ENCODE results near the gene SH3RF1. TPM values are rescaled to one million over a fixed set of nuclear protein-coding genes. Genes with fewer than 3 reads are reported as not detected.

Gene SH3RF1
- total and polyA plus RNA-seq, 8 donors: 3.4 to 47.8 (median 18.9) TPM

DNA sequence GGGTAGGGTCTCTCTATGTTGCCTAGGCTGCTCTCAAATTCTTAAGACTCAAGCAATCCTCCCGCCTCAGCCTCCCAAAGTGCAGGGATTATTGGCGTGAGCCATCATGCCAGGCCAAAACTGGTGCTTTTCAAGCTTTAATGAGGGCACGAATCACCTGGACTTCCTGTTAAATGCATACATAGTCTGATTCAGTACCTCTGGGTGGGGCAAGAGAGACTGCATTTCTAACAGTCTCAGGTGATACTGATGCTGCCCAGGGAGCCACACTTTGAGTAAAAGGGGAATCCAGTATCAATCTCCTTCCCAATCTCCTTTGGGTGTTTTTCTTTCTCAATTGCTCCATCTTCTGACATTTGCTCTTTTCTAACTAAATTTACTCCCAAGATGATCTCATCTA is 96.5 kb downstream of the SH3RF1 start:
- Histone ChIP-seq H3K27ac (no peak overlapping the region), H3K4me3 (no peak overlapping the region), H3K4me1 (peaks cover 0 to 46% (median 15%) of the 10 kb centered on the region in 4 donors), H3K36me3 (no peaks in the 10 kb centered on the region), H3K9me3 (no peaks in the 10 kb centered on the region), H3K27me3 (no peaks in the 10 kb centered on the region)
- DNase-seq: no peak
- intact Hi-C loops (cut with DNase I; ENCODE audit: low total_unique reads): no loop called here
- no peak for TF ChIP-seq POLR2A (IDR thresholded peaks at IDR 0.05)
- TF ChIP-seq, protein P1, sequence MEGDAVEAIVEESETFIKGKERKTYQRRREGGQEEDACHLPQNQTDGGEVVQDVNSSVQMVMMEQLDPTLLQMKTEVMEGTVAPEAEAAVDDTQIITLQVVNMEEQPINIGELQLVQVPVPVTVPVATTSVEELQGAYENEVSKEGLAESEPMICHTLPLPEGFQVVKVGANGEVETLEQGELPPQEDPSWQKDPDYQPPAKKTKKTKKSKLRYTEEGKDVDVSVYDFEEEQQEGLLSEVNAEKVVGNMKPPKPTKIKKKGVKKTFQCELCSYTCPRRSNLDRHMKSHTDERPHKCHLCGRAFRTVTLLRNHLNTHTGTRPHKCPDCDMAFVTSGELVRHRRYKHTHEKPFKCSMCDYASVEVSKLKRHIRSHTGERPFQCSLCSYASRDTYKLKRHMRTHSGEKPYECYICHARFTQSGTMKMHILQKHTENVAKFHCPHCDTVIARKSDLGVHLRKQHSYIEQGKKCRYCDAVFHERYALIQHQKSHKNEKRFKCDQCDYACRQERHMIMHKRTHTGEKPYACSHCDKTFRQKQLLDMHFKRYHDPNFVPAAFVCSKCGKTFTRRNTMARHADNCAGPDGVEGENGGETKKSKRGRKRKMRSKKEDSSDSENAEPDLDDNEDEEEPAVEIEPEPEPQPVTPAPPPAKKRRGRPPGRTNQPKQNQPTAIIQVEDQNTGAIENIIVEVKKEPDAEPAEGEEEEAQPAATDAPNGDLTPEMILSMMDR (IDR thresholded peaks at IDR 0.05): no peak
- no peak for TF ChIP-seq POLR2AphosphoS5 (IDR thresholded peaks at IDR 0.05)
- TF ChIP-seq EP300 (IDR thresholded peaks at IDR 0.05): no peak
- WGBS, 5 donors: 72 to 89% (median 77%) methylated on average over 3 of the region's 3 CpGs

DNA sequence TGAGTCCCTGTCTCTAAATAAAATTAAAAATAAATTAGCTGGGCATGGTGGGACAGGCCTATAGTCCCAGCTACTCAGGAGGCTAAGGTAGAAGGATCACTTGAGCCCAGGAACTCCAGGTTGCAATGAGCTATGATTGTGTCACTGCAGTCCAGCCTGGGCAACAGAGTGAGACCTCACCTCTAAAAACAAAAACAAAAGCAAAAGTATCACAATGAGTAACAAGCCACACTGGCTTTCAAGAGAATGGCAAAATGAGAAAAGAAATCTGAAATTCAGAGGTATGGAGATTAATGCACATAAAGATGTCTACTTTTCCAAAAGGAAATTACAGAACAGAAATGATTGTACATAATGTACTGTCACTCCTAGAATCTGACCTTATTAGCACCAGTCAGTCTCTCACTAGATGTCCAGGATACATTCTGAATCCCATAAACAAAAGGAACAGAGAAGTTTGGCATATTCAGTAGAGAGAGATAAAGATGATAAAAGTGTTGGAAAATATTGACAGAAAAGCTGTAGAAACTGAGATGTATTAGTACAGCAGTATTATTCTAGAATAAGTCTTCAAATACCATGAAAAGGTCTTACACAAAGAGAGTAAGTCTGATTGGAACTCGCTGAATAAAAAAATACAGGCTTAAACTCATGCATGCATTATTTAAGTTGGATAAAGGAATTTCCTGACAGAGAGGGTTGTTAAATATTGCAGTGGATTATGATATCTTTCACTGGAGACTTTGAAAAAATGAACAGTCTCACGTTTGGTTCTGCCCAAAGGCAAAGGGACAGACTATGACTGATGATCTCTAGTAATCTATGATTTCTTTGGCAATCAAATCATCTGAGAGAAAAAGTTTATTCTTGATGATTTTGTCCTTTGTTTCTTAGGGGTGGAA is 102.5 kb downstream of the SH3RF1 start:
- no peak for DNase-seq
- no peak for TF ChIP-seq POLR2A (IDR thresholded peaks at IDR 0.05)
- no peaks in the 10 kb centered on the region for H3K36me3 ChIP-seq
- no peaks in the 10 kb centered on the region for H3K9me3 ChIP-seq
- WGBS, 5 donors: 30 to 53% (median 41%) methylated on average over 2 of the region's 2 CpGs
- H3K27ac ChIP-seq: no peak overlapping the region
- H3K4me1 ChIP-seq: peaks cover 0 to 41% (median 23%) of the 10 kb centered on the region in 4 donors
- no peak overlapping the region for H3K4me3 ChIP-seq
- intact Hi-C loops (cut with DNase I; ENCODE audit: low total_unique reads): no loop called here
- H3K27me3 ChIP-seq: no peaks in the 10 kb centered on the region

GRCh38 chr4:169164669-169165415 is 105.9 kb downstream of the SH3RF1 start:
- no peak overlapping the region for H3K27ac ChIP-seq
- H3K36me3 ChIP-seq: no peaks in the 10 kb centered on the region
- H3K4me3 ChIP-seq: no peak overlapping the region
- WGBS, 5 donors: 74 to 95% (median 86%) methylated on average over 1 of the region's 1 CpG
- no peaks in the 10 kb centered on the region for H3K9me3 ChIP-seq
- H3K27me3 ChIP-seq: no peaks in the 10 kb centered on the region
- DNase-seq: no peak
- intact Hi-C loops (cut with DNase I; ENCODE audit: low total_unique reads): no loop called here
- TF ChIP-seq POLR2A (IDR thresholded peaks at IDR 0.05): no peak
- no peak for TF ChIP-seq POLR2AphosphoS5 (IDR thresholded peaks at IDR 0.05)
- TF ChIP-seq, protein P1 (IDR thresholded peaks at IDR 0.05): no peak
- no peak for TF ChIP-seq EP300 (IDR thresholded peaks at IDR 0.05)
- H3K4me1 ChIP-seq: peaks cover 0 to 38% (median 10%) of the 10 kb centered on the region in 4 donors

- Histone ChIP-seq H3K36me3 (no peaks in the 10 kb centered on the region), H3K27me3 (no peaks in the 10 kb centered on the region), H3K9me3 (no peaks in the 10 kb centered on the region), H3K27ac (no peak overlapping the region), H3K4me3 (no peak overlapping the region), H3K4me1 (peaks cover 0 to 39% (median 11%) of the 10 kb centered on the region in 4 donors)
- no peak for TF ChIP-seq POLR2AphosphoS5 (IDR thresholded peaks at IDR 0.05)
- TF ChIP-seq EP300 (IDR thresholded peaks at IDR 0.05): no peak
- TF ChIP-seq, protein P1 (IDR thresholded peaks at IDR 0.05): no peak
- TF ChIP-seq POLR2A (IDR thresholded peaks at IDR 0.05): no peak
- DNase-seq: no peak
- intact Hi-C loops (cut with DNase I; ENCODE audit: low total_unique reads): no loop called here
These were observed 106.6 kb downstream of the SH3RF1 start for GRCh38 chr4:169163947-169164668.
